OCI-LY3 (cell line): ENCODE measurements around the gene IER5L.
"Not testable (repeated sequence)": the region's sequence is repeated elsewhere in the genome, so short reads cannot be mapped to it uniquely, and the experiment has no call there.

Experiments used
- H2AFZ ChIP-seq: fragments of 200-600, 300-600 bp; shearing (Covaris generic); 2 replicates; pipeline ENCODE4 v1.6.0; 2014; ENCODE audit warnings: antibody characterized with exemption, low read depth, low read length
- H3K27ac ChIP-seq: fragments of 200-600, 300-600 bp; sonication (generic); 2 replicates; pipeline ENCODE4 v1.5.1; 2014; ENCODE audit warnings: mild to moderate bottlenecking, low read length, moderate library complexity, mixed read lengths
- H3K27me3 ChIP-seq: fragments of 200-600, 300-600 bp; sonication (generic); 2 replicates; pipeline ENCODE4 v1.6.1; 2014; ENCODE audit warnings: low read depth, low read length, mixed read lengths
- H3K36me3 ChIP-seq: fragments of 200-600, 300-600 bp; sonication (generic); replicated peaks from 2 replicates; pipeline ENCODE3; 2014; ENCODE audit warnings: low read depth, low read length, mixed read lengths
- H3K4me1 ChIP-seq: fragments of 300-600, 200-600 bp; sonication (generic); 2 replicates; pipeline ENCODE4 v1.6.1; 2014; ENCODE audit warnings: low read length, mixed read lengths
- H3K4me2 ChIP-seq: fragments of 200-600, 300-600 bp; sonication (generic); 2 replicates; pipeline ENCODE4 v1.6.1; 2014; ENCODE audit warnings: low read length, mixed read lengths
- H3K4me3 ChIP-seq: fragments of 300-600, 200-600 bp; sonication (generic); 2 replicates; pipeline ENCODE4 v1.5.1; 2014; ENCODE audit warnings: antibody characterized with exemption, mild to moderate bottlenecking, low read length, moderate library complexity
- H3K79me2 ChIP-seq: fragments of 300-600, 200-600 bp; shearing (Covaris generic); 2 replicates; pipeline ENCODE4 v1.6.1; 2014; ENCODE audit warnings: mild to moderate bottlenecking, low read length, mixed read lengths
- H3K9ac ChIP-seq: fragments of 300-600, 200-600 bp; shearing (Covaris generic); 2 replicates; pipeline ENCODE4 v1.6.0; 2014; ENCODE audit warnings: mild to moderate bottlenecking, low read length, moderate library complexity
- H3K9me3 ChIP-seq: fragments of 200-600, 300-600 bp; shearing (Covaris generic); 2 replicates; pipeline ENCODE4 v1.6.1; 2014; ENCODE audit warnings: low read length, mixed read lengths; ENCODE audit not compliant: insufficient read depth
- H4K20me1 ChIP-seq: fragments of 200-600, 300-600 bp; sonication (generic); 2 replicates; pipeline ENCODE4 v1.6.1; 2016; ENCODE audit warnings: low read length, mixed read lengths; ENCODE audit not compliant: insufficient read depth
- CTCF ChIP-seq: fragments of 200-600, 300-600 bp; sonication (generic); IDR thresholded peaks from 2 replicates; pipeline ENCODE4 v1.5.1; 2014; ENCODE audit warnings: antibody characterized with exemption, low read length, low read depth
- EZH2phosphoT487 ChIP-seq: fragments of 200-600 bp; shearing (Covaris generic); IDR thresholded peaks from 2 replicates; pipeline ENCODE4 v1.6.1; 2018; ENCODE audit warnings: antibody characterized with exemption, mixed run types, low read depth

Gene IER5L

GRCh38 chr9:129191234-129191633 is 13.2 kb upstream of the IER5L start:
- no peaks in the 10 kb centered on the region for H3K4me1 ChIP-seq
- no peak overlapping the region for H3K9ac ChIP-seq
- H3K4me3 ChIP-seq: no peak overlapping the region
- no peaks in the 10 kb centered on the region for H3K9me3 ChIP-seq
- no peaks in the 10 kb centered on the region for H4K20me1 ChIP-seq
- no peaks in the 10 kb centered on the region for H3K36me3 ChIP-seq
- no peak overlapping the region for H3K27ac ChIP-seq
- H3K27me3 ChIP-seq: peaks cover 20% of the 10 kb centered on the region; the same call in 1 of the 2 replicates
- no peak overlapping the region for H3K4me2 ChIP-seq
- H3K79me2 ChIP-seq: no peaks in the 10 kb centered on the region
- TF ChIP-seq EZH2phosphoT487 (no peak), CTCF (no peak)
- no peak overlapping the region for H2AFZ ChIP-seq

- H4K20me1 ChIP-seq, H2AFZ ChIP-seq, H3K27ac ChIP-seq, H3K79me2 ChIP-seq, H3K4me1 ChIP-seq, H3K9me3 ChIP-seq, H3K36me3 ChIP-seq, H3K4me3 ChIP-seq, H3K9ac ChIP-seq, H3K4me2 ChIP-seq: not testable (repeated sequence)
- H3K27me3 ChIP-seq: peaks cover 20% of the 10 kb centered on the region; the same call in 1 of the 2 replicates
Observed at GRCh38 chr9:129189971-129190370, 11.9 kb upstream of the IER5L start.

- no peaks in the 10 kb centered on the region for H3K9me3 ChIP-seq
Observed at GRCh38 chr9:129187042-129187441, 9.0 kb upstream of the IER5L start.

GRCh38 chr9:129185991-129186390 is 7.9 kb upstream of the IER5L start:
- Histone ChIP-seq H3K4me3 (no peak overlapping the region), H3K4me2 (no peak overlapping the region), H3K27ac (no peak overlapping the region), H3K9ac (no peak overlapping the region), H3K27me3 (peaks cover 5% of the 10 kb centered on the region; the same call in 1 of the 2 replicates), H3K4me1 (peaks cover 8% of the 10 kb centered on the region), H3K79me2 (no peaks in the 10 kb centered on the region), H4K20me1 (no peaks in the 10 kb centered on the region), H3K9me3 (no peaks in the 10 kb centered on the region), H2AFZ (no peak overlapping the region), H3K36me3 (no peaks in the 10 kb centered on the region)
- TF ChIP-seq EZH2phosphoT487 (no peak), CTCF (no peak)

More at GRCh38 chr9:129187042-129187441, 9.0 kb upstream of the IER5L start:
- H3K9ac ChIP-seq: no peak overlapping the region
- H3K4me1 ChIP-seq: peaks cover 8% of the 10 kb centered on the region
- no peak overlapping the region for H2AFZ ChIP-seq
- no peaks in the 10 kb centered on the region for H3K79me2 ChIP-seq
- H3K4me3 ChIP-seq: no peak overlapping the region
- H3K27me3 ChIP-seq: peaks cover 5% of the 10 kb centered on the region; the same call in 1 of the 2 replicates
- TF ChIP-seq EZH2phosphoT487 (no peak), CTCF (no peak)
- H3K36me3 ChIP-seq: no peaks in the 10 kb centered on the region
- H3K4me2 ChIP-seq: no peak overlapping the region
- no peak overlapping the region for H3K27ac ChIP-seq
- no peaks in the 10 kb centered on the region for H4K20me1 ChIP-seq

- Histone ChIP-seq H3K9me3 (no peaks in the 10 kb centered on the region), H3K4me1 (peaks cover 8% of the 10 kb centered on the region), H3K9ac (no peak overlapping the region), H3K4me2 (no peak overlapping the region), H3K79me2 (no peaks in the 10 kb centered on the region), H3K4me3 (no peak overlapping the region), H4K20me1 (no peaks in the 10 kb centered on the region), H3K36me3 (no peaks in the 10 kb centered on the region), H3K27ac (no peak overlapping the region), H2AFZ (no peak overlapping the region), H3K27me3 (peaks cover 5% of the 10 kb centered on the region; the same call in 1 of the 2 replicates)
- TF ChIP-seq EZH2phosphoT487 (no peak), CTCF (no peak)
Observed at GRCh38 chr9:129185402-129185801, 7.3 kb upstream of the IER5L start.
